ENCODE measurements around the gene SLC7A14.
A peak's percentile ranks its signal among the peaks of the same experiment; 100 is the strongest.

The SLC7A14 gene

DNA sequence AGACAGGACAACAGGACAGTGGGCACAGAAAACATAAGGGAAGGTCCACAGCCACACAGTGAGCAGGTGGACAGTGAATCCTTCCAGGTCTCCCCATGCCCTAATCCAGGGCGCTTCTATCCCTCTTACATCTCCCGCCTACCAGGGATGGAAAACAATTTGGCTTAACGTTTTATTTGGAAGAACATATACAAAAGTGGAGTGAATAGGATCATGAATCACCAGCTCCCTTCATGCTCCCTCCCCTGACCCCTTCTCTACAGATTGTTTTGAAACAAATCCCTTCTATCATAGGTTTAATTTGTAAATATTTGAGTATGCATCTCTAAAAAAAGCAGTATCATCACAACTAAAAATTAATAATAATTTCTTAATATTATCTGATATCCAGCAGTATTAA lies 114.7 kb downstream of the SLC7A14 start:
- Histone ChIP-seq H3K4me3 (no peak overlapping the region), H3K9ac (ENCODE audit: insufficient read length) (no peak overlapping the region), H3K36me3 (ENCODE audit: insufficient read depth, low read length) (no peaks in the 10 kb centered on the region), H3K27ac (no peak overlapping the region), H3K9me3 (ENCODE audit: low read depth, low read length) (no peaks in the 10 kb centered on the region)
- no peak for DNase-seq (ENCODE audit: low read depth, low spot score)
- TF ChIP-seq FOXP2 (optimal IDR thresholded peaks at IDR 0.05; ENCODE audit: control extremely low read depth, extremely low read length, insufficient read depth) (no peak), POLR2AphosphoS5 (IDR thresholded peaks at IDR 0.05; ENCODE audit: borderline replicate concordance, low read depth, low read length) (no peak), EZH2 (IDR thresholded peaks at IDR 0.05) (no peak)

DNA sequence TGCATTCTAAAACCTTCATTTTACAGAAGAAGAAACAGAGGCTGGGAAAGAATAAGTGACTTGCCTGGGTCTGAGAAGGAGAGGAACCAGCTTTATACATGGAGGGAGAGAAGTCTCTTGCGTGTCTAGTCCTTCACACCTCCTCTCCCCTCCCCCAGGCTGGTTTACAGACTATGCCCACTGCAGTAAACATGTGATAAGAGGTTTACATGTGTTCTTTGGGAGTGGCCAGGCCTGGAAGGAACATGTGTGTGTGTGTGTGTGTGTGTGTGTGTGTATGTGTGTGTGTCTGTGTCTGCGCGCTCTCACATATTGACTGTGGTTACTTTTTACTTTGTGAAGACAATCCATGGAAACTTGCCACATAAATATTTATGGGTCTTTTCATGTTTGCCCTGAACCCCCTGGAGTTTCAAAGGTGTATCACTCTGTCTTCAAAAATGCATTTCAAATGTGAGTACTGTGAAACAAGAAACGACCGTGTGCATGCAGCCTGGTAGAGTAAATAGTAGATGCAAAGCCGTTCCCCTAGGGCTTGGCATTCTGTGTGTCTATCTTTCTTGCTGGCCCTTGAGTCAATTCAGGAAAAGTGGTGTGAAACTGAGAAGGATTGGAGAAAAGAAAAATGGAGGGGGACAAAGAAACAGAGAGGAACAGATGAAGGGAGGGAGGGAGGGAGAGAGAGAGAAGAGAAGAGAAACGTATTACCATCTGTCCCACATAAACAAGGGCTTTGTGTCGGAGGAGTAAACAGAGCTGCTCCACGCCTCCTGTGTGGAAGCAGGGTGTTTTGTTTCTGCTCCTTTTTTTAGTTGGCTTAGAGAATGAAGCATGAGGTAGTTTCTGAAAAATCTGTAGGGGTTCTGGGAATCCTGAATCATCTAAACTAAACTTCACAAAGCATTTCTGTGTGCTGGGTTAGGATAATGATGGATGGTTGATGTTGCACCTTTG lies 115.5 kb downstream of the SLC7A14 start:
- Histone ChIP-seq H3K4me3 (no peak overlapping the region), H3K27ac (no peak overlapping the region), H3K9me3 (ENCODE audit: low read depth, low read length) (no peaks in the 10 kb centered on the region), H3K36me3 (ENCODE audit: insufficient read depth, low read length) (no peaks in the 10 kb centered on the region), H3K9ac (ENCODE audit: insufficient read length) (no peak overlapping the region)
- no peak for DNase-seq (ENCODE audit: low read depth, low spot score)
- TF ChIP-seq FOXP2 (optimal IDR thresholded peaks at IDR 0.05; ENCODE audit: control extremely low read depth, extremely low read length, insufficient read depth) (no peak), POLR2AphosphoS5 (IDR thresholded peaks at IDR 0.05; ENCODE audit: borderline replicate concordance, low read depth, low read length) (no peak), EZH2 (IDR thresholded peaks at IDR 0.05) (no peak)

DNA sequence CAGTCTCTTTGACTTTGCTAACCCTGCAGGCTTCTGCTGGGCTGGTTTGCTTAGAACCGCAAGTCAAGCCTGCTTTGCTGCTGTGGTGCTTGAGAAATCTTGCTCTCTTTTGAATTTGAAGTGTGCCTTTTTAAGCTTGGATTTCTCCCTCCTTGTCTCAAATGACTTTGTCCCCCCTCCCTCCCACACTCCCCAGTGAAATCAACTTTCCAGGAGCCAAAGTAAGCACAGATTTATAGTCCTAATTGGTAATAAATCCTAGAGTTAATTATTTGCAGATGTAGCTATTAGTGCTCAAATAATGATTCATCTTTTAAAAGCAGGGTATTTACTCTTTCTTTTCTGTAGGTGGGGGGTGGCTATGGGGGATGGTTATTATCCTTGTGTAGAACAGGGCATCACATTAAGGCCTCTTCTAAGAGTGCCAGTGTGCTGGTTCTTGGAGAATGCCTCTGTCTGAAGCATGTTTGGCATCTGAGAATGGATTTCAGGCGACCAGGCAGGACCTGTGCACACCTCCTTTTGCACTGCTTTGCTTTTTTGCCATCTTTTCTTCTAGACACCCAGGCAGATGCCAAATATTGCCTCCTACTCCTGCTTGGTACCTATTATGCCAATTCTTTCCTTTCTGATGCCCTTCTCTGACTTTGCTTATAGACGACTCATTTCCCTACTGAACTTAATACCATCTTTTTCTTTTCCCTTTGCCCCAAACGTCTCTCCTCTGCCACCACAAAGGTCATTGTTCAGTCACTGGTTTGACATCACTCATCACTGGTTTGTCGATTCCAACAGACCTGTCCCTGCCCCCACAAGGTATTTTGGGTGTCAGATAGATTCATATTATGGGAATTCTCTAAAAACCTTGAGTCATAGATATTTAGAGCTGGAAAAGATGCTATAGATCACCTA lies 116.5 kb downstream of the SLC7A14 start:
- Histone ChIP-seq H3K9me3 (ENCODE audit: low read depth, low read length) (no peaks in the 10 kb centered on the region), H3K27ac (no peak overlapping the region), H3K9ac (ENCODE audit: insufficient read length) (no peak overlapping the region), H3K36me3 (ENCODE audit: insufficient read depth, low read length) (no peaks in the 10 kb centered on the region), H3K4me3 (no peak overlapping the region)
- DNase-seq (ENCODE audit: low read depth, low spot score) = peak; percentile 35
- no peak for TF ChIP-seq POLR2AphosphoS5 (IDR thresholded peaks at IDR 0.05; ENCODE audit: borderline replicate concordance, low read depth, low read length)
- TF ChIP-seq EZH2 (IDR thresholded peaks at IDR 0.05) = no peak
- TF ChIP-seq FOXP2 (optimal IDR thresholded peaks at IDR 0.05; ENCODE audit: control extremely low read depth, extremely low read length, insufficient read depth) = no peak

DNA sequence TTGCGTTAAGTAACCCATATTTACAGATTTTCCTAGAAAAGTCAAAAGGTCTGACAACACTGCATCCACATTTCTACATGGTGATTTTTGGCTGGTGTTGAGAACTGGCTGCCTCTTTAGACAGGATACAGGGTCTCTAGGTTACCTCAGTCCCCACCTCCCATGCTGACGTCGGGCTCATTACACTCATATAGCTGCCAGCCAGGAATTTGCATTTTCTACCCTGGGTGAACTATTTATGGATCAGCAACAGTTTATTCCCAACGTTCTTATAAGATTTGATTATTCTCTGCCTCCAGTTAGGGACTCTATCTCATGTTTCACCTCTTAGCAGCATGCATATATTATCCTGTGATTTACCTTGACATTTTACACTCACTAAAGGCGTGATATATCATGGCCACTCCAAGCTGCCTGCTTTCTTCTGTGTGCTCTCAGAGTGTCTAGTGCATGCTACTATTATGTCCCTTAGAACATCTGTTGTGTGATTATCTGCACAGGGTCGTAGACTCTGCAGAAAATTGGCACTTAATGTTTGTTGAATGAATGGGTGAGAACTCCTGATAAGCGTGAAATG lies 118.2 kb downstream of the SLC7A14 start:
- Histone ChIP-seq H3K4me3 (no peak overlapping the region), H3K27ac (no peak overlapping the region), H3K9ac (ENCODE audit: insufficient read length) (no peak overlapping the region), H3K36me3 (ENCODE audit: insufficient read depth, low read length) (no peaks in the 10 kb centered on the region), H3K9me3 (ENCODE audit: low read depth, low read length) (no peaks in the 10 kb centered on the region)
- DNase-seq (ENCODE audit: low read depth, low spot score) = no peak
- TF ChIP-seq EZH2 (IDR thresholded peaks at IDR 0.05) (no peak), FOXP2 (optimal IDR thresholded peaks at IDR 0.05; ENCODE audit: control extremely low read depth, extremely low read length, insufficient read depth) (no peak), POLR2AphosphoS5 (IDR thresholded peaks at IDR 0.05; ENCODE audit: borderline replicate concordance, low read depth, low read length) (no peak)

DNA sequence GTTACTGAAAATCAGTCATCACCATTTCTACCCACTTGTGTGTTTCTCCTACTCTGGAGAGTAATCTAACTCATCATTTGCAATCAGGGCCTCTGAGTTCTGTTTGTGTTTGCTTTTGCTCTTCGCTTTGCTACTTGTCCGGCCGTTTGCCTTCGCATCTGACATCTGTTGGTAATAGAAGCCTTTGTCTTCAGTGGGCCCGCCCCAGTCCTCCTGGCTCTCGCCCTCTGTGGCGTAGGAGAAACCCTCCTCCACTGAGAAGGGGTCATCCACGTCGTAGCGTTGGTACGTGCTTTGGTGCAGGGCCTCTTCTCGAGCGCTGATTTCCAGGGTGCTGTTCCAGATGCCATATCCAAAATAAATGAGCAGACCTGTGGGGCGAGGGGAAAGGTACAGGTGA lies 118.9 kb downstream of the SLC7A14 start:
- no peak overlapping the region for H3K4me3 ChIP-seq
- no peak overlapping the region for H3K27ac ChIP-seq
- H3K9ac ChIP-seq (ENCODE audit: insufficient read length) = no peak overlapping the region
- H3K36me3 ChIP-seq (ENCODE audit: insufficient read depth, low read length) = no peaks in the 10 kb centered on the region
- TF ChIP-seq EZH2 (IDR thresholded peaks at IDR 0.05) (no peak), POLR2AphosphoS5 (IDR thresholded peaks at IDR 0.05; ENCODE audit: borderline replicate concordance, low read depth, low read length) (no peak), FOXP2 (optimal IDR thresholded peaks at IDR 0.05; ENCODE audit: control extremely low read depth, extremely low read length, insufficient read depth) (no peak)
- H3K9me3 ChIP-seq (ENCODE audit: low read depth, low read length) = no peaks in the 10 kb centered on the region
- DNase-seq (ENCODE audit: low read depth, low spot score) = no peak

DNA sequence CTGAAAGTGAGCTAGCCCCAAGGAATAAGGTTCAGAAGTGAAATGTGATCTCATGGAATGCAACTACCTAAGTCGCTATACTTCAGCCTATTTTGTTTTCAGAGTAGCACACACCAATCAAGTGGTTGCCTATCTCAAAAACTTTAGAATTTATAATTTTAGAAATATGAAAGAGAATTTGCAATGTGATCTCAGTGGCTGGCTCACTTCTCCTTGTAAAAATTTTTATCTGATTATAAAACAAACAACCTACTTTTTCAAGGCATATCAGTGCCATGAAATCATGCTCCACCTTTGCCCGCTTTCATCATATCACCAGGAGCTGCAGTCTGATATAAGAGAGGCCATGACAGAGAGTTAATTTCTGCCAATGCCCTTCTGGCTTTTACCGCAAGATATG lies 119.9 kb downstream of the SLC7A14 start:
- no peak for TF ChIP-seq EZH2 (IDR thresholded peaks at IDR 0.05)
- TF ChIP-seq FOXP2 (optimal IDR thresholded peaks at IDR 0.05; ENCODE audit: control extremely low read depth, extremely low read length, insufficient read depth) = no peak
- no peak for TF ChIP-seq POLR2AphosphoS5 (IDR thresholded peaks at IDR 0.05; ENCODE audit: borderline replicate concordance, low read depth, low read length)
- H3K27ac ChIP-seq = no peak overlapping the region
- no peak overlapping the region for H3K4me3 ChIP-seq
- H3K36me3 ChIP-seq (ENCODE audit: insufficient read depth, low read length) = no peaks in the 10 kb centered on the region
- no peak overlapping the region for H3K9ac ChIP-seq (ENCODE audit: insufficient read length)
- DNase-seq (ENCODE audit: low read depth, low spot score) = no peak
- H3K9me3 ChIP-seq (ENCODE audit: low read depth, low read length) = no peaks in the 10 kb centered on the region

DNA sequence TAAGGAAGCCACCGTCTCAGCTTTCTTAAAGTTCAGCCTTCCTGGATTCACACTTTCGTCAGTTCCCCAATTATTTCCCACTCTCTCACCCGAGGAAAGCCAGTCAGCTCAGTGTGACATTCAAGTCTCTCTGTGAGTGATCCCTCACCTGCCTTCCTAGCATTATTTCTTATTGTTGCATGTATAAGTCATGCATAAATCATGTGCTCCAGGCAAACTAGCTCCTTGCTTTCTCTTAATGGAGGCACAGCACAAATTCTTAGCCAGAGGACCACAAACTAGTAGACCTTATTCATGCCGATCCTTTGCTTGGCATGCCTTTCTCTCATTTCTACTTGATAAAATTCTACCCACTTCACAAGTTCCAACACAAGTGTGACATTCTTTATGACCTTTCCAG lies 122.9 kb downstream of the SLC7A14 start:
- no peak overlapping the region for H3K4me3 ChIP-seq
- no peak overlapping the region for H3K9ac ChIP-seq (ENCODE audit: insufficient read length)
- no peak for TF ChIP-seq POLR2AphosphoS5 (IDR thresholded peaks at IDR 0.05; ENCODE audit: borderline replicate concordance, low read depth, low read length)
- TF ChIP-seq FOXP2 (optimal IDR thresholded peaks at IDR 0.05; ENCODE audit: control extremely low read depth, extremely low read length, insufficient read depth) = no peak
- no peak for TF ChIP-seq EZH2 (IDR thresholded peaks at IDR 0.05)
- no peaks in the 10 kb centered on the region for H3K9me3 ChIP-seq (ENCODE audit: low read depth, low read length)
- H3K36me3 ChIP-seq (ENCODE audit: insufficient read depth, low read length) = no peaks in the 10 kb centered on the region
- DNase-seq (ENCODE audit: low read depth, low spot score) = no peak
- no peak overlapping the region for H3K27ac ChIP-seq

DNA sequence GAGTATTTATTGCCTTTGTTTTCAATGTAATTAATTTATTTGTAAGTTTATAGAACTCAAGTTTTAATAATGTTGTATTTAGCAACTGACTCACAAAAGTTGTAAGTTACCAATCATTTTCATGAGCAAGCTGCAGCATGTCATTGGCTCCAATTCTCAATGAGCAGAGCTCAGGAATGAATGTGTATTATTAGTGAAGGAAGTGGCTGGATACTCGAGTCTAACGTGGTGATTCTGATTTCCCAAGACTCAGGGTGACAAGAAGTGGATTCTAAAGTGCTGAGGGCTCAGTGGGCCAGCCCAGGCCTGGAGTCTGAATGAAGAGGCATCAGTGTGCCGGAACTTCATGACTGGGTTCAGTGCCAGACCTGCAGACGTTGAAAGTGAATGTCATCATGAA lies 127.6 kb downstream of the SLC7A14 start:
- no peak overlapping the region for H3K27ac ChIP-seq
- H3K9me3 ChIP-seq (ENCODE audit: low read depth, low read length) = no peaks in the 10 kb centered on the region
- no peaks in the 10 kb centered on the region for H3K36me3 ChIP-seq (ENCODE audit: insufficient read depth, low read length)
- TF ChIP-seq EZH2 (IDR thresholded peaks at IDR 0.05) = no peak
- TF ChIP-seq POLR2AphosphoS5 (IDR thresholded peaks at IDR 0.05; ENCODE audit: borderline replicate concordance, low read depth, low read length) = no peak
- no peak for TF ChIP-seq FOXP2 (optimal IDR thresholded peaks at IDR 0.05; ENCODE audit: control extremely low read depth, extremely low read length, insufficient read depth)
- no peak overlapping the region for H3K9ac ChIP-seq (ENCODE audit: insufficient read length)
- DNase-seq (ENCODE audit: low read depth, low spot score) = no peak
- no peak overlapping the region for H3K4me3 ChIP-seq
